HG03135 (cell line): Measurements from ENCODE around the gene RBMY1F.
"Not testable (repeated sequence)": the region's sequence is repeated elsewhere in the genome, so short reads cannot be mapped to it uniquely, and the experiment has no call there.

Source experiments
- ATAC-seq: cut with Tn5 transposase; IDR thresholded peaks from one replicate; pipeline ENCODE4 v1.9.1; 2021; ENCODE audit warnings: mild to moderate bottlenecking, moderate library complexity; ENCODE audit not compliant: unreplicated experiment

RBMY1F gene

DNA sequence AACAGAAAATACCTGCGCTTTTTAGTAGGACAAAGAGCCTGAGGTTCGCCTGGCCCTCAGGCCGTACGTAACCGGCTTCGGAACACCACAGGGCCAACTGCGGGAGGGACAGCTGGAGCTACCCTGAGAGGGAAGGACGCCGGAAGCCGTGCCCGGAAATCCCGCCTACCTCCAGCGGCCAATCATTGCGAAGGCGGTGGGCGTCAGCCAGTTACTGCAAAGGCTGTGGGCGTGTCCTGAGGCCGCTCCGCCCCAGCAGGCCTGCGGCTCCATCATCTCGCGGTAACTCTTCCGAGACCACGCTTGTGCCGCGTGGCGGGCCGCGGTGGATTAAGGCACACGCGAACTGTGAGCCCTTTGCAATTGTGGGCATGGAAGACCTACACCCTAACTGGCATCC, at the start of gene RBMY1F:
Gene RBMY1F (minus strand): TSS at position 101 of the 400 bp plus-strand sequence. CDS start 1,954 bp downstream, outside the sequence.
- ATAC-seq, result not testable (repeated sequence)

DNA sequence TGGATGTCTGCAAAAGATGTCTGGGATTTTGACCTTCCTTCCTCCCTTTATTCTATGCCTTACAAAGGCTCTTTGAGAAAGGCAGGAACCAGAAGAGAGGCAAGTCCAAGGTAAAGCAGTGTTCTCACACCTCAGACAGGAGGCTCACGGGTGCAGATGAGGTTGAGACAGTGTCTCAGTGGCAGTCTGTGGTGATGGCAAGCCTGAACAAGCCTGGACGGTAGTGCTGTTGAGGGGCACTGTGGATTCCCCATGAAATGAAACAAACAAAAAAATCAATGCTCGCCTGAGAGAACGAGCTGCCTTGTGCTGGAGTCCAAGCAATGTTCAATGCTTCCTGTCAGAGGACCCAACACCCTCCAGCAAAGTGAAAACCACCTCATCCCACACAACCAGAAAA, 31.6 kb downstream of the RBMY1F start:
- ATAC-seq, result not testable (repeated sequence)

GRCh38 chrY:22141011-22141695, 41.6 kb downstream of the RBMY1F start:
- ATAC-seq, result not testable (repeated sequence)

DNA sequence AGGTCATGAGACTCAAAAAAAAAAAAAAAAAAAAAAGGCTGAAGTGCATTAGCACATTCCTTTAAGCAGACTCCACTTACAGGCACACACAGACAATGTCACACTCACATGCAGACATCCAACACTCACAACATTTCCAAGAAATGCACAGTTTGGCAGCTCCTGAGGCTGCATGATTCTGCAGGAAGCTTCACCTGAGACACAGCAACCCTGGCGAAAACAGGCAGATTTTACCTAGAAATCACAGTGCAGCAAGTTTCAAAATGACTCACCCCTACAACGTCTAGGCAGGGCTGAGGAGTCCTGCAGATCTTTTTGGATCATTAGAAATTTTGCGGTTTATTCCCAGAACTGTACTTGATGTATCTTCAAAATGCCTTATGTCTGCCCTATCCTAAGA, 48.0 kb downstream of the RBMY1F start:
- ATAC-seq, result not testable (repeated sequence)

- ATAC-seq, result not testable (repeated sequence)
Measured at GRCh38 chrY:22130494-22130893, 52.2 kb downstream of the RBMY1F start.
